Spleen (tissue), 11 donors: ENCODE data around the gene KDM4B. TPM values are rescaled to one million over a fixed set of nuclear protein-coding genes. Genes with fewer than 3 reads are reported as not detected.

Source experiments
- DNase-seq: peaks from one replicate; pipeline ENCODE4 v3.0.0-alpha.2; 2020
- H3K27ac ChIP-seq, 8 donors: fragments of 200-600 bp; sonication (generic) in 7 of 8; 1 replicate in 4 of 8; 2 replicates in 4 of 8; pipeline versions ENCODE4 v1.5.0 to v1.8.0; 2016 to 2021; ENCODE audit warnings: inconsistent platforms in 4 of 8, mild to moderate bottlenecking in 4 of 8, moderate library complexity in 1 of 8
- H3K27me3 ChIP-seq, 7 donors: fragments of 200-600 bp; sonication (generic) in 6 of 7; replicated peaks in 1 of 7; 1 replicate in 4 of 7; 2 replicates in 3 of 7; pipeline versions ENCODE4 v1.5.0 to v1.8.0; 2016 to 2021; ENCODE audit warnings: inconsistent platforms in 3 of 7, mild to moderate bottlenecking in 1 of 7
- H3K36me3 ChIP-seq, 6 donors: fragments of 200-600 bp; sonication (generic) in 5 of 6; 1 replicate in 4 of 6; 2 replicates in 2 of 6; pipeline versions ENCODE4 v1.5.0 to v1.8.0; 2016 to 2021; ENCODE audit warnings: inconsistent platforms in 2 of 6
- H3K4me1 ChIP-seq, 6 donors: fragments of 200-600 bp; sonication (generic) in 5 of 6; 1 replicate in 3 of 6; 2 replicates in 3 of 6; pipeline versions ENCODE4 v1.5.0 to v1.8.0; 2016 to 2021; ENCODE audit warnings: inconsistent platforms in 3 of 6
- H3K4me3 ChIP-seq, 8 donors: fragments of 200-600 bp; sonication (generic) in 7 of 8; 1 replicate in 4 of 8; 2 replicates in 4 of 8; pipeline versions ENCODE4 v1.5.0 to v1.8.0; 2016 to 2021; ENCODE audit warnings: inconsistent platforms in 4 of 8, mild to moderate bottlenecking in 4 of 8, moderate library complexity in 2 of 8
- H3K9me3 ChIP-seq, 8 donors: fragments of 200-600 bp; sonication (generic) in 7 of 8; 1 replicate in 4 of 8; 2 replicates in 4 of 8; pipeline versions ENCODE4 v1.5.0 to v1.8.0; 2016 to 2021; ENCODE audit warnings: inconsistent platforms in 4 of 8
- POLR2A ChIP-seq, 3 donors: fragments of 450-650 bp; IDR thresholded peaks; one replicate each; pipeline ENCODE4 v1.5.1; 2017; ENCODE audit warnings: antibody characterized with exemption in 3 of 3, mild to moderate bottlenecking in 1 of 3
- POLR2AphosphoS5 ChIP-seq, 3 donors: sonication (generic); formaldehyde crosslinking; IDR thresholded peaks; one replicate each; pipeline ENCODE4 v1.5.1; 2017; ENCODE audit warnings: antibody characterized with exemption in 3 of 3
- WGBS, 5 donors: extraction: QIAGEN DNeasy Blood & Tissue Kit in 3 of 5; methylation state at CpG; one replicate each; pipeline versions ENCODE4 v1.1.5 to v1.1.7; 2013 to 2018; 5-methylcytosine and 5-hydroxymethylcytosine counted together
- intact Hi-C: fragments of 100-400 bp; cut with DNase I; formaldehyde crosslinking; loops from one replicate; pipeline ENCODE4 v1.15.0; 2023; ENCODE audit warnings: low total_unique reads
- polyA plus RNA-seq, 3 donors: library from polyadenylated mRNA; stranded (reverse); fragments of 200-250 nt; gene quantifications; one replicate each; pipeline ENCODE4 v1.2.1, GENCODE V29; 2013
- total RNA-seq, 7 donors: library from RNA; depleted of rRNA in 3 of 7; stranded (reverse); fragments of >200 nt in 3 of 7; fragmentation: NEBNext Ultra II Directional in 4 of 7; extraction: Animal tissue kit (Norgen Biotek cat#: 25700) in 4 of 7; gene quantifications; one replicate each; pipeline versions ENCODE4 v1.1.0 to v1.2.1, GENCODE V29; 2016 to 2021
- TF ChIP-seq, protein P1 (sequence below), 11 experiments: fragments of 200-600 bp in 7 of 11; fragments of 450-650 bp in 4 of 11; sonication (generic) in 4 of 11; IDR thresholded peaks in 8 of 11; conservative IDR thresholded peaks in 3 of 11; 1 replicate in 7 of 11; 2 replicates in 4 of 11; pipeline versions ENCODE4 v1.4.0 to v1.8.0; 2016 to 2021; ENCODE audit warnings: antibody characterized with exemption in 11 of 11, inconsistent platforms in 4 of 11, mild to moderate bottlenecking in 1 of 11
- donor health status: healthy with polysubstance abuse.
- donor health status: DM: no; HTN: no; CAD: no; lungs with moderate emphysema.
- donor health status: DM: no; HTN: no; CAD: no.
- donor health status: Bipolar disorder and iron deficiency.
- donor health status: healthy.
- donor health status: DM: no; HTN: no; CAD: no.
- donor health status: DM: yes; HTN: yes; CAD: no.

The KDM4B gene
- total and polyA plus RNA-seq, 10 donors: 18.3 to 80.5 (median 52.4) TPM

DNA sequence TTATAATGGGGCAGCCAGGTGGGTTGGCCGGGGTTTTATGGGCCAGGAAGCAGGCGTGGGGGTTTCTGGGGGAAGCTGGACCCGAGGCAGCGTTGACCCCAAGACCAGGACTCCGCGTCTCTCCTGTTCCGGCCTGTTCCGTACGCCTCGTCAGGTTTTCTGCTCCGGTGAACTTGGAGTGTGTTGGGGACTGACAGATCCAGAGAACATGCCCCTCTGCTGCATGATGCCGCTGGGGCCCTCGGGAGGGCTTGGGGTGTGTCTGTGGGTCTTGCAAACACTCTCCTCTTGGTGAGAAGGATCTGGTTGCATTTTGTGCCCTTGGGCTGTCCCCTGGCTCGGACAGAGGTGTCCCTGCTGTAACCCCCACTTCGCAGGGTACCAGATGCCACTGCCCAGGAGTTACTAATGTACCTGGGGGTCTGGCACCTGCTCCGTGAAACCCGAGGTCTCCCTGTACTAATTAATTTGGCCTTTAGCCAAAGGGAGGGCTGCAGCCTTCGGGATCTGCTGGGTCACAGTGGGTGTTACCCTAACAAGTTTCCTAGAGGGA is 15.6 kb downstream of the KDM4B start:
- 79 to 92% (median 85%) methylated on average over 13 to 18 of the region's 18 CpGs for WGBS, 5 donors
- no peak overlapping the region for H3K4me3 ChIP-seq
- peaks cover 6 to 97% (median 44%) of the 10 kb centered on the region in 6 donors for H3K4me1 ChIP-seq
- H3K9me3 ChIP-seq: no peaks in the 10 kb centered on the region
- H3K27ac ChIP-seq: no peak overlapping the region
- H3K36me3 ChIP-seq: peaks cover 0 to 37% (median 0%) of the 10 kb centered on the region in 6 donors
- intact Hi-C loops: no loop called here
- H3K27me3 ChIP-seq: no peaks in the 10 kb centered on the region
- DNase-seq: no peak
- TF ChIP-seq, protein P1, sequence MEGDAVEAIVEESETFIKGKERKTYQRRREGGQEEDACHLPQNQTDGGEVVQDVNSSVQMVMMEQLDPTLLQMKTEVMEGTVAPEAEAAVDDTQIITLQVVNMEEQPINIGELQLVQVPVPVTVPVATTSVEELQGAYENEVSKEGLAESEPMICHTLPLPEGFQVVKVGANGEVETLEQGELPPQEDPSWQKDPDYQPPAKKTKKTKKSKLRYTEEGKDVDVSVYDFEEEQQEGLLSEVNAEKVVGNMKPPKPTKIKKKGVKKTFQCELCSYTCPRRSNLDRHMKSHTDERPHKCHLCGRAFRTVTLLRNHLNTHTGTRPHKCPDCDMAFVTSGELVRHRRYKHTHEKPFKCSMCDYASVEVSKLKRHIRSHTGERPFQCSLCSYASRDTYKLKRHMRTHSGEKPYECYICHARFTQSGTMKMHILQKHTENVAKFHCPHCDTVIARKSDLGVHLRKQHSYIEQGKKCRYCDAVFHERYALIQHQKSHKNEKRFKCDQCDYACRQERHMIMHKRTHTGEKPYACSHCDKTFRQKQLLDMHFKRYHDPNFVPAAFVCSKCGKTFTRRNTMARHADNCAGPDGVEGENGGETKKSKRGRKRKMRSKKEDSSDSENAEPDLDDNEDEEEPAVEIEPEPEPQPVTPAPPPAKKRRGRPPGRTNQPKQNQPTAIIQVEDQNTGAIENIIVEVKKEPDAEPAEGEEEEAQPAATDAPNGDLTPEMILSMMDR (IDR thresholded peaks at IDR 0.05 in 8 of 11, conservative IDR thresholded peaks at IDR 0.05 in 3 of 11): no peak
- TF ChIP-seq POLR2AphosphoS5 (IDR thresholded peaks at IDR 0.05): no peak
- no peak for TF ChIP-seq POLR2A (IDR thresholded peaks at IDR 0.05)

DNA sequence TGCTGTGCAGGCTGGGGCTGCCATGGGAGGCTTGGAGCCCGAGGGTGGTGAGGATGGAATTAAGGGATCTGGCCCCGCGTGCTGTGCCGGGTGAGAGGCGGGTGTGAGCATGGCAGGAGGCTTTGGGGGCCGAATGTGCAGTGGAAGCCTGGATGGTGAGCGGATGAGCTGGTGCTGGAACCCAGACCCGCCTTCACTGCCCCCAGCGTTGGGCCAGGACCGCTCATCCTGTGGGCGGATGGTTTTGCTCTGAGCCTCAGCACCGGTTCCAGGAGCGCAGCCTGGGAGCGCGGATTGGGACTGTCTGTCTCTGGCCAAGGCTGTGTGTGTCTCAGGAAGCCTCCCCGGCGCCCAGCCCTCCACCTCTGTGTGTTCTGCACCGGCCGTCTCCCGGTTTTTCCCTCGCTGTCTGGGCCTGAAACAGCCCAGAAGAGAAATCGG is 16.7 kb downstream of the KDM4B start:
- Histone ChIP-seq H3K36me3 (peaks cover 0 to 37% (median 0%) of the 10 kb centered on the region in 6 donors), H3K4me1 (peaks cover 6 to 98% (median 39%) of the 10 kb centered on the region in 6 donors), H3K27me3 (no peaks in the 10 kb centered on the region), H3K27ac (no peak overlapping the region), H3K4me3 (no peak overlapping the region), H3K9me3 (no peaks in the 10 kb centered on the region)
- no peak for DNase-seq
- peak in 1 of 3 donors; percentile 10 for TF ChIP-seq POLR2AphosphoS5 (IDR thresholded peaks at IDR 0.05)
- TF ChIP-seq, protein P1 (IDR thresholded peaks at IDR 0.05 in 8 of 11, conservative IDR thresholded peaks at IDR 0.05 in 3 of 11): no peak
- intact Hi-C loops: no loop called here
- WGBS, 5 donors: 88 to 93% (median 90%) methylated on average over 20 to 22 of the region's 22 CpGs

DNA sequence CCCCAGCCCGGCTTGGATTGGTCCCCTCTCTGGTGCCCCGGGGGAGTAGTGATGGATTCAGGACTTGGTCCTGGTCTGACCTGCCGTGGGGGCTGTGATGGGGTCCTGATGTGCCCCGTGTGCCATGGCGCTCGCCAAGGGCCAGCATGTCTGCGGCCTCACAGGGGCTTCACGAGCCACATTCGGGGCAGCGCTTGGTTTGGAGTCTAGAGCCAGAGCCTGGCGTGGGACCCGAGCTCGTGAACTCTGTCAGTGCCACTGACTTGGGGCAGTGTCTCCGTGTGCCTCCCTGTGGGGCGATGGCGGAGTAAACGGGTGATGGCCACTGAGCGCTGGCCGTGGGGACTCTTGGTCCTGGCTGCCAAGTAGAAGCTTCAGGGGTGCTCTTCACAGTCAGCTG is 17.1 kb downstream of the KDM4B start:
- H3K27ac ChIP-seq: no peak overlapping the region
- 90 to 96% (median 93%) methylated on average over 4 to 19 of the region's 19 CpGs for WGBS, 5 donors
- intact Hi-C loops: no loop called here
- H3K36me3 ChIP-seq: peaks cover 0 to 40% (median 0%) of the 10 kb centered on the region in 6 donors
- no peak overlapping the region for H3K4me3 ChIP-seq
- TF ChIP-seq, protein P1 (IDR thresholded peaks at IDR 0.05 in 8 of 11, conservative IDR thresholded peaks at IDR 0.05 in 3 of 11): no peak
- no peak for DNase-seq
- H3K27me3 ChIP-seq: no peaks in the 10 kb centered on the region
- H3K9me3 ChIP-seq: no peaks in the 10 kb centered on the region
- peaks cover 5 to 98% (median 34%) of the 10 kb centered on the region in 6 donors for H3K4me1 ChIP-seq

DNA sequence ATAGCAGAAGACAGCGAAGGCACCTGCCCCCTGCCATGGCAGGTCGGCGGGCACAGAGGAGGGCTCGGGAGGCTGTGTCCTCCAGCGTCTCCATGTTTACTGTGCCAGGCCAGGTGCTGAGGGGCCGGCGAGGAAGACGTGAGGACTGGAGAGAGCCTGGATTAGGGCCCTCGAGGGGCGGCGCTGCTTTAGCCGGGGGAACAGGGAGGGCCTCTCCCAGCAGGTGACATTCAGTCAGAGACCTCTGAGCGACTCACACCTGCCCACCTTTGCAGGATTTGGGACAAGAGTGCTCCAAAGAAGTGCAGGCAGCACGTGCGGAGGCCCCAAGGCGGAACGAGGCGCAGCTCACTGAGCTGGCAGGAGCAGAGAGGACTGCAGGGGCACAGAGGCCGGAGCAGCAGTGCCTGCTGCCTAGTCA is 17.6 kb downstream of the KDM4B start:
- TF ChIP-seq, protein P1 (IDR thresholded peaks at IDR 0.05 in 8 of 11, conservative IDR thresholded peaks at IDR 0.05 in 3 of 11): no peak
- no peak for TF ChIP-seq POLR2A (IDR thresholded peaks at IDR 0.05)
- TF ChIP-seq POLR2AphosphoS5 (IDR thresholded peaks at IDR 0.05): no peak
- no peaks in the 10 kb centered on the region for H3K27me3 ChIP-seq
- H3K9me3 ChIP-seq: peaks cover 0 to 3% (median 0%) of the 10 kb centered on the region in 8 donors
- no peak overlapping the region for H3K4me3 ChIP-seq
- 90 to 95% (median 93%) methylated on average over 18 to 19 of the region's 19 CpGs for WGBS, 5 donors
- H3K4me1 ChIP-seq: peaks cover under 1 to 98% (median 30%) of the 10 kb centered on the region in 6 donors
- DNase-seq: no peak
- peaks cover 0 to 41% (median 0%) of the 10 kb centered on the region in 6 donors for H3K36me3 ChIP-seq
- no peak overlapping the region for H3K27ac ChIP-seq
- intact Hi-C loops: no loop called here
